ENCODE results near the gene TNS3.
A peak's percentile ranks its signal among the peaks of the same experiment; 100 is the strongest.

TNS3 gene

GRCh38 chr7:47580811-47581331 is 1.0 kb downstream of the TNS3 start:
- no peak for DNase-seq (ENCODE audit: low read depth, low spot score)
- H3K4me3 ChIP-seq (ENCODE audit: low read depth, low read length): peak overlapping the region; percentile 80
- in situ Hi-C loops (cut with HindIII; ENCODE audit: low sequenced_read_pairs): no loop called here
- TF ChIP-seq CTCF (IDR thresholded peaks at IDR 0.05; ENCODE audit: low read depth, low read length): peak; percentile 31

GRCh38 chr7:47580175-47580706 is 1.7 kb downstream of the TNS3 start:
- in situ Hi-C loops (cut with HindIII; ENCODE audit: low sequenced_read_pairs): no loop called here
- H3K4me3 ChIP-seq (ENCODE audit: low read depth, low read length): peak overlapping the region; percentile 80
- TF ChIP-seq CTCF (IDR thresholded peaks at IDR 0.05; ENCODE audit: low read depth, low read length): no peak
- DNase-seq (ENCODE audit: low read depth, low spot score): no peak

GRCh38 chr7:47579458-47579857 is 2.5 kb downstream of the TNS3 start:
- TF ChIP-seq CTCF (IDR thresholded peaks at IDR 0.05; ENCODE audit: low read depth, low read length): no peak
- H3K4me3 ChIP-seq (ENCODE audit: low read depth, low read length): no peak overlapping the region
- in situ Hi-C loops (cut with HindIII; ENCODE audit: low sequenced_read_pairs): no loop called here
- no peak for DNase-seq (ENCODE audit: low read depth, low spot score)

GRCh38 chr7:47578579-47579270 is 3.2 kb downstream of the TNS3 start:
- in situ Hi-C loops (cut with HindIII; ENCODE audit: low sequenced_read_pairs): no loop called here
- DNase-seq (ENCODE audit: low read depth, low spot score): peak; percentile 60
- no peak overlapping the region for H3K4me3 ChIP-seq (ENCODE audit: low read depth, low read length)
- TF ChIP-seq CTCF (IDR thresholded peaks at IDR 0.05; ENCODE audit: low read depth, low read length): no peak

- H3K4me3 ChIP-seq (ENCODE audit: low read depth, low read length): no peak overlapping the region
- no peak for TF ChIP-seq CTCF (IDR thresholded peaks at IDR 0.05; ENCODE audit: low read depth, low read length)
- in situ Hi-C loops (cut with HindIII; ENCODE audit: low sequenced_read_pairs): no loop called here
- no peak for DNase-seq (ENCODE audit: low read depth, low spot score)
These were observed 4.5 kb downstream of the TNS3 start for GRCh38 chr7:47577321-47577919.

- DNase-seq (ENCODE audit: low read depth, low spot score): peak; percentile 61
- in situ Hi-C loops (cut with HindIII; ENCODE audit: low sequenced_read_pairs): no loop called here
- TF ChIP-seq CTCF (IDR thresholded peaks at IDR 0.05; ENCODE audit: low read depth, low read length): no peak
- no peak overlapping the region for H3K4me3 ChIP-seq (ENCODE audit: low read depth, low read length)
These were observed 5.0 kb downstream of the TNS3 start for GRCh38 chr7:47576866-47577306.
